Sigmoid colon (tissue), 4 donors: ENCODE results near the gene CARD9.

Source experiments
- CTCF ChIP-seq, 4 experiments: fragments of 450-650 bp in 3 of 4; fragments of 200-600 bp in 1 of 4; IDR thresholded peaks; one replicate each; pipeline ENCODE4 v1.5.1; 2016 to 2019; ENCODE audit warnings: antibody characterized with exemption in 4 of 4, mild to moderate bottlenecking in 3 of 4, moderate library complexity in 2 of 4
- EP300 ChIP-seq, 4 donors: sonication (generic); formaldehyde crosslinking; IDR thresholded peaks; one replicate each; pipeline ENCODE4 v1.6.1; 2017; ENCODE audit warnings: antibody characterized with exemption in 4 of 4
- POLR2A ChIP-seq, 2 donors: fragments of 450-650 bp; IDR thresholded peaks; one replicate each; pipeline ENCODE4 v1.6.1; 2016; ENCODE audit warnings: antibody characterized with exemption in 2 of 2, mild to moderate bottlenecking in 2 of 2, moderate library complexity in 2 of 2
- POLR2AphosphoS5 ChIP-seq, 4 donors: sonication (generic); formaldehyde crosslinking; IDR thresholded peaks; one replicate each; pipeline ENCODE4 v1.6.1; 2017; ENCODE audit warnings: antibody characterized with exemption in 4 of 4

- no peak for TF ChIP-seq CTCF (IDR thresholded peaks at IDR 0.05)
- no peak for TF ChIP-seq EP300 (IDR thresholded peaks at IDR 0.05)
- TF ChIP-seq POLR2A (IDR thresholded peaks at IDR 0.05): no peak
- no peak for TF ChIP-seq POLR2AphosphoS5 (IDR thresholded peaks at IDR 0.05)
These were observed 18.8 kb downstream of the CARD9 start for GRCh38 chr9:136354592-136355085.
